HuH-7.5 (cell line): ENCODE results near the gene BCL7A.
"Not testable (repeated sequence)": the region's sequence is repeated elsewhere in the genome, so short reads cannot be mapped to it uniquely, and the experiment has no call there.

ENCODE experiments used
- DNase-seq: peaks from one replicate; pipeline ENCODE4 v3.0.0; 2011; ENCODE audit warnings: low spot score

Gene BCL7A

GRCh38 chr12:122028165-122028904 lies 6.7 kb downstream of the BCL7A start:
- no peak for DNase-seq

- DNase-seq: no peak
Measured at GRCh38 chr12:122028905-122029560, 7.3 kb downstream of the BCL7A start.

- DNase-seq: no peak
Measured at GRCh38 chr12:122029620-122030423, 8.1 kb downstream of the BCL7A start.

- DNase-seq: no peak
Measured at GRCh38 chr12:122030424-122031035, 8.8 kb downstream of the BCL7A start.

- peak; percentile 64 for DNase-seq
Measured at GRCh38 chr12:122031342-122032216, 9.9 kb downstream of the BCL7A start.

GRCh38 chr12:122032580-122032979 lies 10.9 kb downstream of the BCL7A start:
- no peak for DNase-seq

- DNase-seq: no peak
Measured at GRCh38 chr12:122035292-122035691, 13.6 kb downstream of the BCL7A start.

GRCh38 chr12:122036153-122036552 lies 14.5 kb downstream of the BCL7A start:
- DNase-seq: no peak

- peak; percentile 86 for DNase-seq
Measured at GRCh38 chr12:122040579-122041386, 19.1 kb downstream of the BCL7A start.

- DNase-seq: not testable (repeated sequence)
Measured at GRCh38 chr12:122041458-122041857, 19.8 kb downstream of the BCL7A start.

- no peak for DNase-seq
Measured at GRCh38 chr12:122042910-122043309, 21.2 kb downstream of the BCL7A start.

- no peak for DNase-seq
Measured at GRCh38 chr12:122043476-122043875, 21.8 kb downstream of the BCL7A start.

GRCh38 chr12:122045262-122045661 lies 23.6 kb downstream of the BCL7A start:
- no peak for DNase-seq

GRCh38 chr12:122046145-122046544 lies 24.5 kb downstream of the BCL7A start:
- DNase-seq: no peak

GRCh38 chr12:122048151-122048550 lies 26.5 kb downstream of the BCL7A start:
- DNase-seq: no peak

GRCh38 chr12:122049827-122050226 lies 28.1 kb downstream of the BCL7A start:
- DNase-seq: no peak

GRCh38 chr12:122050706-122051105 lies 29.0 kb downstream of the BCL7A start:
- no peak for DNase-seq

- DNase-seq: no peak
Measured at GRCh38 chr12:122051231-122051876, 29.7 kb downstream of the BCL7A start.

GRCh38 chr12:122052285-122052684 lies 30.6 kb downstream of the BCL7A start:
- DNase-seq: no peak
